Vein endothelial cell (primary cell): ENCODE results near the gene LPAR1. TPM values are rescaled to one million over a fixed set of nuclear protein-coding genes. Genes with fewer than 3 reads are reported as not detected.

Experiments used
- small RNA-seq: library from RNA; depleted of rRNA; stranded (forward); fragments of <200 nt; gene quantifications from one replicate; pipeline ENCODE3, GENCODE V24; 2012
- total RNA-seq: library from RNA; depleted of rRNA; stranded (reverse); fragments of >200 nt; gene quantifications from 2 replicates; pipeline ENCODE4 v1.2.3, GENCODE V29; 2012

LPAR1 gene
- total RNA-seq = 0.33 and 0.76 TPM in 2 replicates

GRCh38 chr9:111038331-111039230 lies at the start of gene LPAR1:
Gene LPAR1, minus strand, starts transcription at chr9:111038470. Its CDS starts 66,353 bp downstream, at chr9:110972117.

Small RNA genes within 50 kb of the gene (small RNA-seq; reads per million reads assigned to genes)
- not detected for gene RF00019
- not detected for gene RNU6-432P
